Fibroblast of skin of right biceps (primary cell): ENCODE measurements around the gene SLC24A4.

Source experiments
- DNase-seq: peaks from one replicate; pipeline ENCODE4 v3.0.0-alpha.2; 2013

The SLC24A4 gene

GRCh38 chr14:92510972-92511371, 188.0 kb downstream of the SLC24A4 start:
- no peak for DNase-seq

GRCh38 chr14:92511453-92512238, 188.7 kb downstream of the SLC24A4 start:
- DNase-seq: peak; percentile 99

- no peak for DNase-seq
Observed at GRCh38 chr14:92512807-92513203, 189.8 kb downstream of the SLC24A4 start.

GRCh38 chr14:92513204-92513965, 190.4 kb downstream of the SLC24A4 start, which contains the start of gene RIN3:
TSS of gene RIN3 (plus strand) at chr14:92513781. CDS start at chr14:92513933, 152 bp downstream.
- DNase-seq: peak; percentile 79

GRCh38 chr14:92513966-92514843, 191.2 kb downstream of the SLC24A4 start:
- DNase-seq: no peak

GRCh38 chr14:92514844-92515514, 192.0 kb downstream of the SLC24A4 start:
- no peak for DNase-seq

- DNase-seq: no peak
Observed at GRCh38 chr14:92515546-92516343, 192.8 kb downstream of the SLC24A4 start.

GRCh38 chr14:92516344-92516965, 193.5 kb downstream of the SLC24A4 start:
- no peak for DNase-seq

GRCh38 chr14:92516966-92517506, 194.1 kb downstream of the SLC24A4 start:
- no peak for DNase-seq

- no peak for DNase-seq
Observed at GRCh38 chr14:92517761-92518160, 194.8 kb downstream of the SLC24A4 start.

GRCh38 chr14:92519246-92520101, 196.5 kb downstream of the SLC24A4 start:
- DNase-seq: no peak

GRCh38 chr14:92520102-92521057, 197.4 kb downstream of the SLC24A4 start:
- no peak for DNase-seq

- DNase-seq: no peak
Observed at GRCh38 chr14:92521058-92521415, 198.1 kb downstream of the SLC24A4 start.

GRCh38 chr14:92523752-92524151, 200.8 kb downstream of the SLC24A4 start:
- no peak for DNase-seq

GRCh38 chr14:92524602-92525185, 201.7 kb downstream of the SLC24A4 start:
- DNase-seq: no peak

GRCh38 chr14:92525322-92526095, 202.5 kb downstream of the SLC24A4 start:
- no peak for DNase-seq

- DNase-seq: peak; percentile 65
Observed at GRCh38 chr14:92527721-92528120, 204.8 kb downstream of the SLC24A4 start.
